ENCODE measurements around the gene ZBTB47. TPM values are rescaled to one million over a fixed set of nuclear protein-coding genes. Genes with fewer than 3 reads are reported as not detected.
A peak's percentile ranks its signal among the peaks of the same experiment; 100 is the strongest.

The ZBTB47 gene
- total RNA-seq, 1 donor from 2014 or later, result 20.0 TPM

- Histone ChIP-seq H3K9me3 (no peaks in the 10 kb centered on the region), H3K36me3 (peaks cover 100% of the 10 kb centered on the region), H3K27ac (no peak overlapping the region), H3K4me3 (no peak overlapping the region), H3K4me1 (peaks cover 4% of the 10 kb centered on the region), H3K27me3 (ENCODE audit: low read depth) (no peaks in the 10 kb centered on the region)
- no peak for TF ChIP-seq CTCF (IDR thresholded peaks at IDR 0.05)
- ATAC-seq, result no peak
- no peak for DNase-seq
- intact Hi-C loops (cut with DNase I), result no loop called here
Observed at GRCh38 chr3:42637001-42637400, 16.5 kb upstream of the ZBTB47 start.

DNA sequence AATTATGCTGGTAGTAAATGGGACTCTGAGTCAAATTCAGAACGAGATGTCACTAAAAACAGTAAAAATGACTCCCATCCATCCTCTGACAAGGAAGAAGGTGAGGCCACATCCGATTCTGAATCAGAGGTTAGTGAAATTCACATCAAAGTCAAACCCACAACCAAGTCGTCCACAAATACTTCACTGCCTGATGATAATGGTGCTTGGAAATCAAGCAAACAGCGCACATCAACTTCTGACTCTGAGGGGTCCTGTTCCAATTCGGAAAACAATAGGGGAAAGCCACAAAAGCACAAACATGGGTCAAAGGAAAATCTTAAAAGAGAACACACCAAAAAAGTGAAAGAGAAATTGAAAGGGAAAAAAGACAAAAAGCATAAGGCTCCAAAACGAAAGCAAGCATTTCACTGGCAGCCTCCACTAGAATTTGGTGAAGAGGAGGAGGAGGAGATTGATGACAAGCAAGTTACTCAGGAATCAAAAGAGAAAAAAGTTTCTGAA lies 15.1 kb upstream of the ZBTB47 start:
- Histone ChIP-seq H3K9me3 (no peaks in the 10 kb centered on the region), H3K36me3 (peaks cover 100% of the 10 kb centered on the region), H3K27ac (peak overlapping the region; percentile 25), H3K27me3 (ENCODE audit: low read depth) (no peaks in the 10 kb centered on the region), H3K4me1 (peaks cover 4% of the 10 kb centered on the region), H3K4me3 (peak overlapping the region; percentile 9)
- no peak for TF ChIP-seq CTCF (IDR thresholded peaks at IDR 0.05)
- no peak for ATAC-seq
- intact Hi-C loops (cut with DNase I), result no loop called here
- DNase-seq, result no peak

- ATAC-seq (no peak), DNase-seq (no peak)
- Histone ChIP-seq H3K4me1 (peaks cover 4% of the 10 kb centered on the region), H3K27me3 (ENCODE audit: low read depth) (no peaks in the 10 kb centered on the region), H3K4me3 (no peak overlapping the region), H3K36me3 (peaks cover 100% of the 10 kb centered on the region), H3K27ac (no peak overlapping the region), H3K9me3 (no peaks in the 10 kb centered on the region)
- intact Hi-C loops (cut with DNase I), result no loop called here
- no peak for TF ChIP-seq CTCF (IDR thresholded peaks at IDR 0.05)
Observed at GRCh38 chr3:42639192-42639591, 14.3 kb upstream of the ZBTB47 start.

GRCh38 chr3:42640129-42640528 lies 13.4 kb upstream of the ZBTB47 start:
- no peak overlapping the region for H3K27ac ChIP-seq
- H3K4me1 ChIP-seq, result peaks cover 4% of the 10 kb centered on the region
- no peak overlapping the region for H3K4me3 ChIP-seq
- no peak for TF ChIP-seq CTCF (IDR thresholded peaks at IDR 0.05)
- no peaks in the 10 kb centered on the region for H3K27me3 ChIP-seq (ENCODE audit: low read depth)
- H3K36me3 ChIP-seq, result peaks cover 100% of the 10 kb centered on the region
- DNase-seq (no peak), ATAC-seq (no peak)
- intact Hi-C loops (cut with DNase I), result no loop called here
- no peaks in the 10 kb centered on the region for H3K9me3 ChIP-seq

DNA sequence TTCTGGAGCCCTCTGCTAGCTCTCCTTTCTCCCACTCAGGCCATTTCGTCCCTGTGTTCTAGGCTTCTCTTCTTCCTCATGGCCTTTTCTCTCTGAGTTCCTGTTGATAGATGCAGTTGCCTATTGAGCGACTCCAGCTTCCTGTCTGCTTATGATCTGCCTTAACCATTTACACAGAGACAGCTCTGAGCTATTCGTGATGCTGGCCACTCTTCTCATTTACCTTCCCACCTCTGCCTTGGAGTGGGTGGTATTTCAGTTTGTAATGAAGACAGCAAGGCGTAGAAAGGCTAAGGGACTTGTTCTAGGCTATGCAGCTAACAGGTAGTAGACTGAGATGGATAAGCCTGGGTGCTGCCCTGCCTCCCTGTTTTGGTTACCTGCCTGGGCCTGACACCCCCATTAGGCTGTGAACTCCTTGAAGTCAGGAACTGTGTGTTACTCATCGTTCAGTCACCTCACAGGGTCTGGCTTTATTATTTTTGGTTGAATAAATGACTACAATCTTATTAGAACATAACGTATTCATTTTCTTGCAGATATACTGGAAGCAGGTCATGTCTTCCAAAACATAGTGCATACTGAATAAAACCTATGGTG lies 12.6 kb upstream of the ZBTB47 start:
- Histone ChIP-seq H3K27me3 (ENCODE audit: low read depth) (no peaks in the 10 kb centered on the region), H3K4me3 (no peak overlapping the region), H3K9me3 (no peaks in the 10 kb centered on the region), H3K4me1 (peaks cover 4% of the 10 kb centered on the region), H3K36me3 (peaks cover 100% of the 10 kb centered on the region), H3K27ac (no peak overlapping the region)
- intact Hi-C loops (cut with DNase I), result no loop called here
- TF ChIP-seq CTCF (IDR thresholded peaks at IDR 0.05), result no peak
- DNase-seq (no peak), ATAC-seq (no peak)
